Esophagus squamous epithelium (tissue), 4 donors: ENCODE results near the gene DNTT.

Experiments
- CTCF ChIP-seq, 6 experiments: fragments of 450-650 bp in 4 of 6; fragments of 200-600 bp in 2 of 6; sonication (generic) in 2 of 6; IDR thresholded peaks; one replicate each; pipeline ENCODE4 v1.5.1; 2016 to 2019; ENCODE audit warnings: antibody characterized with exemption in 6 of 6, mild to moderate bottlenecking in 4 of 6, moderate library complexity in 4 of 6
- POLR2A ChIP-seq, 4 donors: fragments of 450-650 bp; IDR thresholded peaks; one replicate each; pipeline ENCODE4 v1.6.1; 2017; ENCODE audit warnings: antibody characterized with exemption in 4 of 4, mild to moderate bottlenecking in 4 of 4, moderate library complexity in 3 of 4

GRCh38 chr10:96368971-96369370, 64.7 kb downstream of the DNTT start:
- TF ChIP-seq POLR2A (IDR thresholded peaks at IDR 0.05) (no peak), CTCF (IDR thresholded peaks at IDR 0.05) (no peak)
